ENCODE data around the gene PEAK1.

The PEAK1 gene

DNA sequence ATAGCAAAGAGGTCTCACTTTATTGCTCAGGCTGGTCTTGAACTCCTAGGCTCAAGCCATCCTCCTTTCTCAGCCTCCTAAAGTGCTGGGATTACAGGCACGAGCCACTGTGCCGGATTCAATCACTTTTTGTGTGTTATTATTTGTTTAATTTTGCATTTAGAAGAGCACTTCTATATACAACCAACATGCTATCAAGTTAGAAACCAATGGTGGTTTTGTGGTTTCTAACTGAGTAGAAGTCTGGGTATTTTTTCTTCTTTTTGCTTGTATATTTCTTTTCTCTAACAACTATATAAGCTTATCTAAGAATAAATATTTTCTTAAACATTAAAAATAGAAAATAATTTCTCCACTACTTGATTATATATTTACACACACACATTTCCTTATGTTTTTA, 86.7 kb downstream of the PEAK1 start:
- H3K27ac Mint-ChIP-seq, result no peak overlapping the region
- DNase-seq, result no peak
- no peaks in the 10 kb centered on the region for H3K4me1 Mint-ChIP-seq
- H3K4me3 Mint-ChIP-seq, result no peak overlapping the region
- no peaks in the 10 kb centered on the region for H3K9me3 Mint-ChIP-seq
- TF ChIP-seq, protein P1, sequence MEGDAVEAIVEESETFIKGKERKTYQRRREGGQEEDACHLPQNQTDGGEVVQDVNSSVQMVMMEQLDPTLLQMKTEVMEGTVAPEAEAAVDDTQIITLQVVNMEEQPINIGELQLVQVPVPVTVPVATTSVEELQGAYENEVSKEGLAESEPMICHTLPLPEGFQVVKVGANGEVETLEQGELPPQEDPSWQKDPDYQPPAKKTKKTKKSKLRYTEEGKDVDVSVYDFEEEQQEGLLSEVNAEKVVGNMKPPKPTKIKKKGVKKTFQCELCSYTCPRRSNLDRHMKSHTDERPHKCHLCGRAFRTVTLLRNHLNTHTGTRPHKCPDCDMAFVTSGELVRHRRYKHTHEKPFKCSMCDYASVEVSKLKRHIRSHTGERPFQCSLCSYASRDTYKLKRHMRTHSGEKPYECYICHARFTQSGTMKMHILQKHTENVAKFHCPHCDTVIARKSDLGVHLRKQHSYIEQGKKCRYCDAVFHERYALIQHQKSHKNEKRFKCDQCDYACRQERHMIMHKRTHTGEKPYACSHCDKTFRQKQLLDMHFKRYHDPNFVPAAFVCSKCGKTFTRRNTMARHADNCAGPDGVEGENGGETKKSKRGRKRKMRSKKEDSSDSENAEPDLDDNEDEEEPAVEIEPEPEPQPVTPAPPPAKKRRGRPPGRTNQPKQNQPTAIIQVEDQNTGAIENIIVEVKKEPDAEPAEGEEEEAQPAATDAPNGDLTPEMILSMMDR (IDR thresholded peaks at IDR 0.05), result no peak
- H3K36me3 Mint-ChIP-seq (ENCODE audit: low read depth), result no peaks in the 10 kb centered on the region
- no peaks in the 10 kb centered on the region for H3K27me3 Mint-ChIP-seq (ENCODE audit: low read depth, poor library complexity)

DNA sequence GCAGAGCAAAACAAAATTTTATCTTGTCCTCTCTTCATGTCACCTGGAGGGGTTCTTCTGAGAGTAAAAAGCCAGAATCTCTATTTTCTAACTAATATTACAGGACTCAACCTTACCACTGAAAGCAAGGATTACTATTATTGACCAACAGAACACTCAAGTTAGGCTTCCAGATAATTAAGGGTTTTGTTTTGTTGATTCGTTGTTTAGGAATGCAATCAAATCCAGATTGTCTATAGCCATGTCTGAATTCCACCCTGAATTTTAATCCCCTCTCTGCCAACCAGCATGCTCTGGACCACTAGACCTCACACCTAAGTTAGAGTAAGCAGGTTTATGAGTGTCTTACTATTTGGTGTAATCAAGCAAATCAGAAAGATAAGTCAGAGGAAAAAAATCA, 90.7 kb downstream of the PEAK1 start:
- peaks cover 4% of the 10 kb centered on the region for H3K36me3 Mint-ChIP-seq (ENCODE audit: low read depth)
- no peak for DNase-seq
- H3K4me1 Mint-ChIP-seq, result no peaks in the 10 kb centered on the region
- TF ChIP-seq, protein P1 (IDR thresholded peaks at IDR 0.05), result no peak
- no peak overlapping the region for H3K27ac Mint-ChIP-seq
- no peak overlapping the region for H3K4me3 Mint-ChIP-seq
- H3K9me3 Mint-ChIP-seq, result no peaks in the 10 kb centered on the region
- H3K27me3 Mint-ChIP-seq (ENCODE audit: low read depth, poor library complexity), result no peaks in the 10 kb centered on the region

DNA sequence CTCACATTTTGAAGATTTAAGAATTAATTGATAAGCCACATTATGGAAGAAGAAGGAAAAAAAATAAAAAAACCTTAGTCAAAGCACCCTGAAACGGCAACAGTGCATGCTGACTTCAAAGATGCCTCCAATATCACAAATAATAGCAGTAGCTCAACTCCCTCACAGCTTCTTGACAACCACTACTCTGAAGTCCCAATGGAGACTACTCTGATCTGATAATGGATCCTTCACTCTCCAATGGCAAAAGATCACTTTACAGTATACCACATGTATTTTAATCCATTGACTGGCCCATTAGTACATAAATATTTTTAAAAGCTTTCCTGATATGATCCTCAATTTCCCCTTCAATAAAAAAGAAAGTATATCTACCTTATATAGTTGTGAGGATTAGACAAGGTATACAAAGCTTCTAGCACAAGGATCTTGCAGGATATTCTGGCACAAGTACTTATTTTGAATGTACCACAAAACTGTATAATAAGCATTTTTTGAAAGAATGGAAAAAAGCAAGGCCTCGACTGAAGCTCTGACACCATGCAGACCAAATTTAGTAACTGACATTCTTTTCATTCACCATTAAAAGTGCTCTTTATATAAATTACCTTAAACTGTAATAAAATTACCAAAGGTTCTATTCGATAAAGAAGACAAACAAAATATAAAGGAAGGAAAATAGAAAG, 91.9 kb downstream of the PEAK1 start:
- no peak for DNase-seq
- TF ChIP-seq, protein P1 (IDR thresholded peaks at IDR 0.05), result no peak
- H3K4me3 Mint-ChIP-seq, result no peak overlapping the region
- H3K9me3 Mint-ChIP-seq, result peaks cover 7% of the 10 kb centered on the region
- no peak overlapping the region for H3K27ac Mint-ChIP-seq
- no peaks in the 10 kb centered on the region for H3K4me1 Mint-ChIP-seq
- H3K27me3 Mint-ChIP-seq (ENCODE audit: low read depth, poor library complexity), result no peaks in the 10 kb centered on the region
- peaks cover 8% of the 10 kb centered on the region for H3K36me3 Mint-ChIP-seq (ENCODE audit: low read depth)

DNA sequence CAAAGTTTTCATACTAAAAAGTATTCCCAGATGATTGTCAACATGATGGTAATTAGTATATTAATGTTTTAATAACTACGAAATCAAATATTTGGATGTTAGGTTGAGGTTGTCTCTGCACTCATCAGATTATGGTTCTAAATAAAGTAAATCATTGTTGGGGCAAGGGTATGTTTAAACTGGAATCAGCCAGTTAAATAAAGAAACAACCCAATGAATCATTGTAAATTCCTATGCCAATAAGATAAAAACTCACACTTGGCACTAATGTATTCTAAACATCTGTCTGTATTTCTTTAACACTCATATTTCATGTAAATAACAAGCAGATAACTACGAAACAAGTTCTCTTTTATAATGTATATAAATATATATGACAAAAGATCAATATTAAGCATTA, 92.7 kb downstream of the PEAK1 start:
- TF ChIP-seq, protein P1 (IDR thresholded peaks at IDR 0.05), result no peak
- H3K4me3 Mint-ChIP-seq, result no peak overlapping the region
- no peaks in the 10 kb centered on the region for H3K4me1 Mint-ChIP-seq

DNA sequence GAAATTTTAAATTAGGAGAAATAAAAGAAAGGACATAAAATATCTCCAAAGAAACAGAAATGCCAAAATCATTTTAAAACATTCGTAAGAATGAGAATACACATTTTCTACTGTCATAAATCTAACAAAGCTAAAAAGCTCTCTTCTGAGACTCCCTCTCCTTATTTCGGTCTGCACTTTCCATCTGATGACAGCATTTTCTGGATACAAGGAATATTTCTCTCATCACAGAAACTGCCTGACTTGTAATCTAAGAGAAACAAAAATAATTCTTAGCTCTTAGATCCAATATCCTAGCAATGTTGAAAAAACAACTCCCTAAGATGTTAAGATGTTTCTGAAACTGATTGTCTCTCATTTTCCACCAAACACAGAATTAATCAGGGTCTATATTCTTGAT, 93.5 kb downstream of the PEAK1 start:
- H3K9me3 Mint-ChIP-seq, result peaks cover 7% of the 10 kb centered on the region
- no peak for DNase-seq
- H3K27ac Mint-ChIP-seq, result no peak overlapping the region
- H3K4me3 Mint-ChIP-seq, result no peak overlapping the region
- no peaks in the 10 kb centered on the region for H3K4me1 Mint-ChIP-seq
- no peaks in the 10 kb centered on the region for H3K27me3 Mint-ChIP-seq (ENCODE audit: low read depth, poor library complexity)
- TF ChIP-seq, protein P1 (IDR thresholded peaks at IDR 0.05), result no peak
- peaks cover 10% of the 10 kb centered on the region for H3K36me3 Mint-ChIP-seq (ENCODE audit: low read depth)

More for the DNA sequence above, 92.7 kb downstream of the PEAK1 start:
- Mint-ChIP-seq H3K9me3 (peaks cover 7% of the 10 kb centered on the region), H3K36me3 (ENCODE audit: low read depth) (peaks cover 8% of the 10 kb centered on the region), H3K27ac (no peak overlapping the region), H3K27me3 (ENCODE audit: low read depth, poor library complexity) (no peaks in the 10 kb centered on the region)
- DNase-seq, result no peak

DNA sequence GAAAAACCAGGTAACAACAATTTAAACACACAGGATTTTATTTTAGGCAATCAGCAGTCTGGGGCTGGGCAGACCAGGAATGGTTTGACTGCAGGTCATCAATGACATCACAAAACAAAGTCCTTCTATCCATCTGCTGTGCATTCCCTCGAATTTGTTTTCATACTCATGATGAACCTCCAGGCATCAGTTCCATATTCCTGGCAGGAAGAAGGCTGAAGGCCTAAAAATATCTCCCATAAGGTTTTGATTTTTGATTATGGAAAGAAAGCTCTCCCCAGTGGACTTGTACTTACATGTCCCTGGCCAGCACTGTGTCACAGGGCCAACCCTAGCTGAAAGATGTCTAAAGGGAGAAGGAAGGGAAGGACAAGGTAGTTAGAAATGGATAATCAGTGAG, 107.4 kb downstream of the PEAK1 start:
- Mint-ChIP-seq H3K4me1 (peaks cover 34% of the 10 kb centered on the region), H3K27me3 (ENCODE audit: low read depth, poor library complexity) (no peaks in the 10 kb centered on the region), H3K27ac (no peak overlapping the region), H3K36me3 (ENCODE audit: low read depth) (no peaks in the 10 kb centered on the region), H3K4me3 (no peak overlapping the region), H3K9me3 (no peaks in the 10 kb centered on the region)
- DNase-seq, result no peak
- TF ChIP-seq, protein P1 (IDR thresholded peaks at IDR 0.05), result no peak
